MM.1S (cell line): Measurements from ENCODE around the gene LHX4.

ENCODE experiments used
- DNase-seq: peaks from one replicate; pipeline ENCODE4 v3.0.0-alpha.2; 2015
- H2AFZ ChIP-seq: fragments of 300-600 bp; sonication (generic); 2 replicates; pipeline ENCODE4 v1.6.0; 2016; ENCODE audit warnings: antibody characterized with exemption, low read length
- H3F3A ChIP-seq: fragments of 300-600 bp; sonication (generic); 2 replicates; pipeline ENCODE4 v1.6.1; 2016; ENCODE audit warnings: mild to moderate bottlenecking, antibody characterized with exemption, low read length, moderate library complexity, mixed read lengths; ENCODE audit not compliant: insufficient read depth
- H3K27ac ChIP-seq: fragments of 300-600 bp; sonication (generic); 2 replicates; pipeline ENCODE4 v1.5.1; 2016; ENCODE audit warnings: mild to moderate bottlenecking, low read length
- H3K27me3 ChIP-seq: fragments of 300-600 bp; sonication (generic); replicated peaks from 2 replicates; pipeline ENCODE4 v1.6.0; 2016; ENCODE audit warnings: low read length; ENCODE audit not compliant: insufficient read depth
- H3K36me3 ChIP-seq: fragments of 300-600 bp; sonication (generic); replicated peaks from 2 replicates; pipeline ENCODE4 v1.6.1; 2016; ENCODE audit warnings: mild to moderate bottlenecking, low read length, mixed read lengths; ENCODE audit not compliant: insufficient read depth
- H3K4me1 ChIP-seq: fragments of 300-600 bp; sonication (generic); 2 replicates; pipeline ENCODE4 v1.6.1; 2016; ENCODE audit warnings: low read length, mixed read lengths
- H3K4me2 ChIP-seq: fragments of 300-600 bp; sonication (generic); 2 replicates; pipeline ENCODE4 v1.6.0; 2016; ENCODE audit warnings: low read depth, low read length
- H3K4me3 ChIP-seq: fragments of 300-600 bp; sonication (generic); 2 replicates; pipeline ENCODE4 v1.5.1; 2016; ENCODE audit warnings: low read length, mixed read lengths
- H3K79me2 ChIP-seq: fragments of 300-600 bp; sonication (generic); 2 replicates; pipeline ENCODE4 v1.6.1; 2016; ENCODE audit warnings: mixed run types, low read length, mixed read lengths
- H3K9ac ChIP-seq: fragments of 300-600 bp; sonication (generic); 2 replicates; pipeline ENCODE4 v1.6.1; 2016; ENCODE audit warnings: low read length, mixed read lengths
- H3K9me2 ChIP-seq: fragments of 300-600 bp; sonication (generic); replicated peaks from 2 replicates; pipeline ENCODE4 v1.6.1; 2016; ENCODE audit warnings: mild to moderate bottlenecking, low read length, mixed read lengths; ENCODE audit not compliant: insufficient read depth
- H3K9me3 ChIP-seq: fragments of 300-600 bp; sonication (generic); replicated peaks from 2 replicates; pipeline ENCODE4 v1.6.1; 2016; ENCODE audit warnings: mild to moderate bottlenecking, low read length, mixed read lengths; ENCODE audit not compliant: insufficient read depth
- H4K20me1 ChIP-seq: fragments of 300-600 bp; sonication (generic); 2 replicates; pipeline ENCODE4 v1.6.1; 2016; ENCODE audit warnings: mild to moderate bottlenecking, low read length, moderate library complexity, mixed read lengths; ENCODE audit not compliant: insufficient read depth
- CTCF ChIP-seq: fragments of 300-600 bp; sonication (generic); IDR thresholded peaks from 2 replicates; pipeline ENCODE4 v1.5.1; 2016; ENCODE audit warnings: antibody characterized with exemption, low read length, mixed read lengths
- EZH2 ChIP-seq: fragments of 300-600 bp; sonication (generic); optimal IDR thresholded peaks from 2 replicates; pipeline ENCODE3; 2017; ENCODE audit warnings: low read depth, mild to moderate bottlenecking, antibody characterized with exemption, low read length, mixed read lengths
- EZH2phosphoT487 ChIP-seq: fragments of 300-600 bp; sonication (generic); IDR thresholded peaks from 2 replicates; pipeline ENCODE4 v1.6.1; 2018; ENCODE audit warnings: antibody characterized with exemption, low read length

LHX4 gene

GRCh38 chr1:180232521-180233043 is 2.5 kb downstream of the LHX4 start:
- DNase-seq: no peak
- Histone ChIP-seq H3K4me3 (no peak overlapping the region), H3K9me2 (no peaks in the 10 kb centered on the region), H4K20me1 (no peaks in the 10 kb centered on the region), H3K4me1 (no peaks in the 10 kb centered on the region), H2AFZ (no peak overlapping the region), H3K79me2 (no peaks in the 10 kb centered on the region), H3F3A (0 out of 2 replicates have a peak, but pooled peaks cover 3% of the 10 kb centered on the region), H3K27me3 (peaks cover 89% of the 10 kb centered on the region), H3K9me3 (no peaks in the 10 kb centered on the region), H3K9ac (no peak overlapping the region), H3K36me3 (no peaks in the 10 kb centered on the region), H3K27ac (no peak overlapping the region), H3K4me2 (no peak overlapping the region)
- no peak for TF ChIP-seq CTCF
- no peak for TF ChIP-seq EZH2phosphoT487
- no peak for TF ChIP-seq EZH2

GRCh38 chr1:180233191-180234011 is 3.3 kb downstream of the LHX4 start:
- Histone ChIP-seq H3K4me1 (no peaks in the 10 kb centered on the region), H3F3A (0 out of 2 replicates have a peak, but pooled peaks cover 3% of the 10 kb centered on the region), H4K20me1 (no peaks in the 10 kb centered on the region), H3K27ac (no peak overlapping the region), H3K4me2 (no peak overlapping the region), H2AFZ (no peak overlapping the region), H3K4me3 (no peak overlapping the region), H3K36me3 (no peaks in the 10 kb centered on the region), H3K9me2 (no peaks in the 10 kb centered on the region), H3K79me2 (no peaks in the 10 kb centered on the region), H3K9me3 (no peaks in the 10 kb centered on the region), H3K27me3 (peaks cover 88% of the 10 kb centered on the region), H3K9ac (no peak overlapping the region)
- DNase-seq: no peak
- peak; percentile 75 for TF ChIP-seq EZH2
- TF ChIP-seq CTCF: no peak

- Histone ChIP-seq H2AFZ (no peak overlapping the region), H3K36me3 (no peaks in the 10 kb centered on the region), H3K9me2 (no peaks in the 10 kb centered on the region), H3K27me3 (peaks cover 84% of the 10 kb centered on the region), H3K79me2 (no peaks in the 10 kb centered on the region), H3K27ac (no peak overlapping the region), H3K4me3 (no peak overlapping the region), H3F3A (0 out of 2 replicates have a peak, but pooled peaks cover 3% of the 10 kb centered on the region), H3K9ac (no peak overlapping the region), H3K4me2 (peak overlapping the region; percentile 18; the same call in 1 of the 2 replicates), H4K20me1 (no peaks in the 10 kb centered on the region), H3K9me3 (no peaks in the 10 kb centered on the region), H3K4me1 (no peaks in the 10 kb centered on the region)
- no peak for DNase-seq
- TF ChIP-seq EZH2: peak; percentile 73
- no peak for TF ChIP-seq CTCF
- peak; percentile 74; the same call in 1 of the 2 replicates for TF ChIP-seq EZH2phosphoT487
Measured at GRCh38 chr1:180234369-180235076, 4.5 kb downstream of the LHX4 start.
